ENCODE data around the gene KRT222. TPM values are rescaled to one million over a fixed set of nuclear protein-coding genes. Genes with fewer than 3 reads are reported as not detected.

KRT222 gene
- total RNA-seq, 1 donor from 2014 or later: not detected

GRCh38 chr17:40702271-40702670 lies 37.3 kb upstream of the KRT222 start:
- Histone ChIP-seq H3K36me3 (ENCODE audit: control insufficient read depth, insufficient read depth, low read length) (no peaks in the 10 kb centered on the region), H3K4me3 (ENCODE audit: low read depth, low read length) (no peak overlapping the region), H3K27me3 (ENCODE audit: control insufficient read depth, insufficient read depth, low read length) (peaks cover 2% of the 10 kb centered on the region)
- TF ChIP-seq CTCF (IDR thresholded peaks at IDR 0.05; ENCODE audit: insufficient read depth, low read length, severe bottlenecking): no peak
- FAIRE-seq (no peak), DNase-seq (ENCODE audit: low read depth) (no peak)

- DNase-seq (ENCODE audit: low read depth) (no peak), FAIRE-seq (no peak)
- TF ChIP-seq CTCF (IDR thresholded peaks at IDR 0.05; ENCODE audit: insufficient read depth, low read length, severe bottlenecking): no peak
- Histone ChIP-seq H3K27me3 (ENCODE audit: control insufficient read depth, insufficient read depth, low read length) (peaks cover 2% of the 10 kb centered on the region), H3K36me3 (ENCODE audit: control insufficient read depth, insufficient read depth, low read length) (no peaks in the 10 kb centered on the region), H3K4me3 (ENCODE audit: low read depth, low read length) (no peak overlapping the region)
These were observed 34.9 kb upstream of the KRT222 start for GRCh38 chr17:40699853-40700252.

GRCh38 chr17:40699371-40699770 lies 34.4 kb upstream of the KRT222 start:
- FAIRE-seq (no peak), DNase-seq (ENCODE audit: low read depth) (no peak)
- no peaks in the 10 kb centered on the region for H3K36me3 ChIP-seq (ENCODE audit: control insufficient read depth, insufficient read depth, low read length)
- no peak for TF ChIP-seq CTCF (IDR thresholded peaks at IDR 0.05; ENCODE audit: insufficient read depth, low read length, severe bottlenecking)
- H3K27me3 ChIP-seq (ENCODE audit: control insufficient read depth, insufficient read depth, low read length): peaks cover 2% of the 10 kb centered on the region
- no peak overlapping the region for H3K4me3 ChIP-seq (ENCODE audit: low read depth, low read length)

GRCh38 chr17:40697297-40697696 lies 32.3 kb upstream of the KRT222 start:
- TF ChIP-seq CTCF (IDR thresholded peaks at IDR 0.05; ENCODE audit: insufficient read depth, low read length, severe bottlenecking): no peak
- Histone ChIP-seq H3K4me3 (ENCODE audit: low read depth, low read length) (no peak overlapping the region), H3K27me3 (ENCODE audit: control insufficient read depth, insufficient read depth, low read length) (peaks cover 2% of the 10 kb centered on the region), H3K36me3 (ENCODE audit: control insufficient read depth, insufficient read depth, low read length) (no peaks in the 10 kb centered on the region)
- FAIRE-seq (no peak), DNase-seq (ENCODE audit: low read depth) (no peak)

- no peak for TF ChIP-seq CTCF (IDR thresholded peaks at IDR 0.05; ENCODE audit: insufficient read depth, low read length, severe bottlenecking)
- H3K27me3 ChIP-seq (ENCODE audit: control insufficient read depth, insufficient read depth, low read length): peaks cover 2% of the 10 kb centered on the region
- FAIRE-seq (no peak), DNase-seq (ENCODE audit: low read depth) (peak; percentile 43)
- no peaks in the 10 kb centered on the region for H3K36me3 ChIP-seq (ENCODE audit: control insufficient read depth, insufficient read depth, low read length)
- H3K4me3 ChIP-seq (ENCODE audit: low read depth, low read length): peak overlapping the region; percentile 6
These were observed 31.7 kb upstream of the KRT222 start for GRCh38 chr17:40696651-40697072.

GRCh38 chr17:40695874-40696472 lies 31.0 kb upstream of the KRT222 start:
- H3K36me3 ChIP-seq (ENCODE audit: control insufficient read depth, insufficient read depth, low read length): no peaks in the 10 kb centered on the region
- peaks cover 2% of the 10 kb centered on the region for H3K27me3 ChIP-seq (ENCODE audit: control insufficient read depth, insufficient read depth, low read length)
- H3K4me3 ChIP-seq (ENCODE audit: low read depth, low read length): no peak overlapping the region
- no peak for TF ChIP-seq CTCF (IDR thresholded peaks at IDR 0.05; ENCODE audit: insufficient read depth, low read length, severe bottlenecking)
- no peak for FAIRE-seq
- no peak for DNase-seq (ENCODE audit: low read depth)

Data from bronchial epithelial cell (primary cell).